Medulla oblongata (tissue), 1 donor: ENCODE measurements around the gene HOXC5.

ENCODE experiments used
- DNase-seq: peaks from one replicate; pipeline ENCODE4 v3.0.0-alpha.2; 2015; ENCODE audit errors: extremely low spot score

HOXC5 gene

DNA sequence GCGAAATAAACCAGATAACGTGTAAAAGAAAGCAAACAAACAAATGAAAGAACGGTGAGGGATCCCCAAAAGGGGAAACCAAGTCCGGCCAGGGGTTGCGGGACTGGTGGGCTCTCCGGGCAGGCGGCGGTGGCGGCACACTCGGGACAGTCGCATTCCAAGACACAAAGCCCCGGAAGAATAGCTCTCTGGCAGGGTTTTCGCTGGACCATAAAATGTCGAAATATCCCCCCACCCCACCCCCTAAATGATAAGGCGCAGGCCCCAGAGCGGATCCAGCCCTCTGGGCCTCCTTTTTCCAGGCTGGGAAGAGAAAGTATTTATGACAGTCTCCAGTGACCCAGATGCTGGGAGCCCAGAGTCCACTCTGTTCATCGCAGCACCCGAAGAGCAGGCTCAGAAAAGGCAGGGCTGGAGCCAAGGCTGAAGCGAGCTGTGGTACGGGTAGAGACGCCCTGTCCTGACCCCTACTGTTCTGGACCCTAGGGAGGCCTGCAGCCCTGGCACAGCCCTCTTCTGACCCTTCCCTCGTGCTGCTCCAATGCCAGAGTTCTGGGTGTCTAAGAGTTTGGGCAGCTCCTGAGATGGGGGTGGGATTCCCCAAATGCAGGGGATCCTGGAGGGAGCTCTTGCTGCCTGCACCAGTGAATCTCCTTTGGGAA, 26.2 kb upstream of the HOXC5 start:
- DNase-seq = no peak

DNA sequence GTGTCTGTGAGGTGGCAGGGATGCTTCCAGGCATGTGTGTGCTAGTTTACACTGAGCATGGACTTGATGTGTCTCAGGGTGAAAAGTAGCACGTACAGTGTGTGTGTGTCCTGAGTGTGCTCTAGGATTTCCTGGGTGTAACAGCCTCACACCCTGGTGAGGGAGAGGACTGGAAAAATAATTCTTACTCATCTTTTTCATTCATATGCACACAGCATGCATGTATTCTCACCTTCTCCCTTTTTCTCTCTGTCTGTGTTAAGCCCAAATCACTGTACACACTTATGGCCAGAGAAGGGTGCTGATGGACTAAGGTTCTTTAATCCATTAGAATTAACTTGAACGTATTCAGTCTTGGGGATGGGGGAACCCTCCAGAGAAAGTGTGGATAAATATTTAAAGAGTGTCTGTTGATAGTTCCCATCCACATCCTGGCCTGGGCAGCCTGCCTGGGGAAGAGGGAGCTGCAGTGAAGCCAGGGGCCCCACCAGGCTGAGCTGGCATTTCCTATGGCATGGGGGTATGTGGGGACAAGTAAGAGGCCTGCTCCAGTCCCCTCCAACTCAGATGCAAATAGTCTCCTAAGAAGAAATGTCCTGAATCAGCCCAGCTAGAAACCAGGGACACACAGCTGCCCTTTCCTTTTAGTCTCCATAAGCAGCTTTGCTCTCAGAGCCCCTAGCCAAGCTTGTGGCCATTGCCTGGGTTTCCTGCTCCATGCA, 25.2 kb upstream of the HOXC5 start:
- no peak for DNase-seq

DNA sequence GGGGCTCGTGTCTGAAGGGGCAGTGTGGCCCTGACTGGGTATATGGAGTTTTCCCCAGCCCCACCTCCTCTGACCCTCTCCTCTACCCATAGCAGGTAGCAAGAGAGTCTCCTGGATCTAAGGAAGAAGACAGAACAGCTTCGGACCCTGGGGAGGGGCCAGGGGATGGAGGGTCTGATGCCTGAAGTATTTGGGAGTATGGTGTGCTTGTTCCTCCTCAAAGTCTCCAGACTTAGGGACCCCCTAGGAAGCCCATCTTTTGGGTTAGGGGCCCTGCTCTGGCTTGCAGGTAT, 24.6 kb upstream of the HOXC5 start:
- DNase-seq = no peak

DNA sequence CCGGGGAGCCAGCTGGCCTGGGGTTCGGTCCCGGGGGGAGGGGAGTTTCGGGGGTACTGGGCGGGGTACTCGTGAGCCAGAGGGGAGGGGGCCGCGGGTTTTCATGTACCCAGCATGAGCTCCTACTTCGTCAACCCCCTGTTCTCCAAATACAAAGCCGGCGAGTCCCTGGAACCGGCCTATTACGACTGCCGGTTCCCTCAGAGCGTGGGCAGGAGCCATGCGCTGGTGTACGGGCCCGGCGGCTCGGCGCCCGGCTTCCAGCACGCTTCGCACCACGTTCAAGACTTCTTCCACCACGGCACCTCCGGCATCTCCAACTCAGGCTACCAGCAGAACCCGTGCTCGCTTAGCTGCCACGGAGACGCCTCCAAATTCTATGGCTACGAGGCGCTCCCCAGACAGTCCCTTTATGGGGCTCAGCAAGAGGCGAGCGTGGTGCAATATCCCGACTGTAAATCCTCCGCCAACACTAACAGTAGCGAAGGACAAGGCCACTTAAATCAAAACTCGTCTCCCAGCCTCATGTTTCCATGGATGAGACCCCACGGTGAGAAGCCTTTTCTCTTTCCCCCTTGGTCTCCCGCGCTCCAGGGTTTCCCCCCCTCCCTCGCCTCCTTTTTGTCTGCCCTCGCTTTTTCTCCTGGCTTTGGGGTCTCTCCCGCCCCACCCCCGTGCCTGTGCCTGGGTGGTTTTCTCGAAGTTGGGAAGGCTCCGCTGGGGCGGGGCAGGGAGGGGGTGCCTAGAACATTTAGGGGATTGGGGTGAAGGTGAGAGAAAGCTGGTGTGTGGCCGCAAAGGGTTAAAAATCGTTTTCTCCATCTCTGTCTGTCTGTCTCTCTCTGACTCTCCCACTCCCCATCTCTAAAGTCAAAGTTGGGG, 23.4 kb upstream of the HOXC5 start:
- no peak for DNase-seq

DNA sequence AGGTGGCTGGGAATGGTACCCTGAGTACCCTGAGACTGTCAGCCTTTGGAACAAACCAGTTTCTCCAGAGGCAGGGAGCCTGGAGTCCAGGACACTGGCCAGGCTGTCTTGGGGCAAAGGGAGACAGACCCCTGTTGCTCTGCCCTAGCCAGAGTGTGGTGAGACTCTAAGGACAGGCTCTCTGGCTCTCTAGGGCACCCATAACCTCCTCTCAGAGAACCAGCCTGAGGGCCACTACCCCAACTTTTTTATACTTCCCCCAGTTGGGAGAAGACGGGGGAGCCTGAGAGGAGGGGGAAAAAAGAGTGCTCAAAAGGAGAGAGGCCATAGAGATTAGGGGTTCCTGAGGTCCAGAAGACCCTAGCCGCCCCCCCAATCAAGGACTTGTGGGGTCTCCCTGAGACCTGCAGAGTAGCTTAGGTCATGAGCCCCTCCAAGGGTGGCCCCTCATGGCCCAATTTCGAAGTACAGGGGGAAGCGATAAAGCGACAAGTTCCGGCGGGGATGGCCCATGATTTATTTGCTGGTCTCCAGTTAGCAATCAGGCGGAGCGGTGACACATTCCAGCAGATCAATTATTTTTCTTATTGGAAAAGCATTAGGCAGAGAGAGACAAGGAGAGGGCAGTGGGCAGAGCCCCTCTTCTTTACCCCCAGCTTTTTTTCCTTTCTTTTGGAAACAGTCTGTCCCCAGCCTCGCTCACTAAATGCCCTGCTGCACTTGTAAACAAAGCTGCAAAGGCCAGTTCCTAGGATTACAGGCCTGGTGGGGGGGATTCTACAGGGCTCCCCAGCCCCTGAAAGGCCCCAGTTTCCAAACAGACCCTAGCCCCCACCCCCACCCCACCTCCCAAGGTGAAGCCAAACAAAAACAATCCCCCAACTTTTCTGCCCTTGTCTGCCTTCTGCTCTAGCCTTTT, 22.5 kb upstream of the HOXC5 start:
- DNase-seq = no peak

DNA sequence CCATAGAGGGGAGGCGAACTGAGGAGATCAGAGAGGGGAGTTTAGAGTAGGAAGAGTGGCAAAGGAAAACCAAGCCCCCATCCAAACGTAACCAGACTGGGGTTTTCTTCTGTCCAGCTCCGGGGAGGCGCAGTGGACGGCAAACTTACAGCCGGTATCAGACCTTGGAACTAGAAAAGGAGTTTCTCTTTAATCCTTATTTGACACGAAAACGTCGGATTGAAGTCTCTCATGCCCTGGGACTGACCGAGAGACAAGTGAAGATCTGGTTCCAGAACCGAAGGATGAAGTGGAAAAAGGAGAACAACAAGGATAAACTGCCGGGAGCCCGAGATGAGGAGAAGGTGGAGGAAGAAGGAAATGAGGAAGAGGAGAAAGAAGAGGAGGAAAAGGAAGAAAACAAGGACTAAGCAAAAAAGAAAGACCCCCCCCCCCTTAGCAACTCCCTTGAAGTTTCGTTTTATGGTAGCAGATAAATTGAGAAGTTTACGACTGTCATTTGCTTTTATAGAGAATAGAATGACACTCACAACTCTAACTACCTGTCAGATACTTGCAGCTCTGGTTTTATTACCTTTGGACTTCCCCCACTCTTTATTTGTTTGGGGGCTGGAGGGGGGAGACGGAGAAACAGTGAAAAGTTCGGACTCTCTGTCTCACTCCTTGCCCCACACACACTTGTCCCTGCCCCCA, 21.7 kb upstream of the HOXC5 start:
- DNase-seq = no peak

DNA sequence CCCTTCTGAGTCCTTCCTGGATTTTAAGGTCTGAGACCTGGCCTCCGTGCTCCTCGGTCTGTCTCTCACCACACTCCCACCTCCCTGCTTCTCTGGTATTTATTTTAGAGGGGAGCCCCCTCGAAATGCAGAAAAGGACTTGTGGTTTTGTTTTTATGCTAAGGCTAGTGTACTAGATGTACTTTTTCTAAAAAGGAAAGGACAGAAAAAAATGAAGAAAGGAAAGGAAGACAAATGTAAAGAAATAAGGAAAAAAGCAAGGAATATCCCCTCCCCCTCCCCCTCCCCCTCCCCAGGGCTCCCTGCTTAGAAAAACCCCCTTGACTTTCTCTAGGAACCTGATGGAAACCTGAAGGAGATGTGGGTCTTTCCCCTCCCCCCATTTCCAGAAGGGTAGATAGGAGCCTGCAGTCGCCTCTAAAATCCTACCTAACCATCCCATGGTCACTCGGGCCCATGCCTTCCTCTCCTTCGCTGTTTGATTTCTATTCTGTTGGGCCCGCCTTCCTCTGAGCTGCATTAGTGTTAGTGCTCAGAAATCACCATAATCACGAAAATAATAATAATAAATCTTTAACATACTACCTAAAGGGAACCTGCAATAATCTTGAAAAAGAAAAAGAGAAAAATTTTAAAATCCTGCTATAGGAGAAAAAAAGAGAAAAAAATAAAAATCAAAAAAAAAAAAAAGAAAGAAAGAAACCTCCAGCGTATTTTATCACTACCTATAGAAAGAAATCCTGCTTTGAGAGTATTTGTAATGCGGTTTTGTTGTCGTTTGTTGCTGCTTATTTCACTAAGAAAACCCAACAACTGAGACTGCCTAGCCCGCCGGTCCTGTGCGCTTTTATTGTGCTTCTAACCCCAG, 21.0 kb upstream of the HOXC5 start:
- DNase-seq = no peak

DNA sequence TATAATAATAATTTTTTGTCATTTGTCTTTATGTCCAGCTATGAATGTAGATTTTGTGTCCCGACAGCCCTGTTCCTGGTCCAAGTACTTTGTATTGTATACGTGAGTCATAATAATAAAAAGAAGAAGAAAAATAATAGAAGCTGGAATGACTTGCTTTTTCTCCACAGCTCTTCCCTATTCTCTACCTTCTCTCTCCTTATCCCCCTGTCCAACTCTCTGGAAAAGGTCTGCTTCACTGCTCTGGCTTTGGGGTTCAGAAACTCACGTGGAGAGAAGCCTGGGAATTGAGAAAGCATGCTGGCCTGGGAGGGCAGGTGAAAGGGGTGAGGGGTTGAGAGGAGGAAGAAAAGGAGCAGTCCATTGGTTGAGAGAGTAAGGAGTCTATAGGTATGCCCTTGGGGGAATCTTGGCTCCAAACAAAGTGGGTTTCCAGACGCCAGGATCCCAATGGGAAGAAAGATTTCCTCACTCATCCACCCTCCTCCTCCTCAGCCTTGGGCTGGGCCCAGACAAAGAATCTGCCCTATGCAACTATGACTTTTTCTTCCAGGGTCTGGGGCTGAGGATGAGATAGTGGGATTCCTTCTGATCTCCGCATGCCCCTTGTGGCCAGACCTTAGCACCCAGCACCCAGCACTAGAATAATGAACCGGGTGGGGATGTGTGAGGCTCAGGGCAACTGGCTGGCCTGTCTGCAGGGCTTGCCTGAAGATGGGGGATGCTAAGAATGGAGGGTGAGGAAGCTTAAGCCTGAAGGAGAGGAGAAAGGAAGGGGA, 20.0 kb upstream of the HOXC5 start:
- no peak for DNase-seq

DNA sequence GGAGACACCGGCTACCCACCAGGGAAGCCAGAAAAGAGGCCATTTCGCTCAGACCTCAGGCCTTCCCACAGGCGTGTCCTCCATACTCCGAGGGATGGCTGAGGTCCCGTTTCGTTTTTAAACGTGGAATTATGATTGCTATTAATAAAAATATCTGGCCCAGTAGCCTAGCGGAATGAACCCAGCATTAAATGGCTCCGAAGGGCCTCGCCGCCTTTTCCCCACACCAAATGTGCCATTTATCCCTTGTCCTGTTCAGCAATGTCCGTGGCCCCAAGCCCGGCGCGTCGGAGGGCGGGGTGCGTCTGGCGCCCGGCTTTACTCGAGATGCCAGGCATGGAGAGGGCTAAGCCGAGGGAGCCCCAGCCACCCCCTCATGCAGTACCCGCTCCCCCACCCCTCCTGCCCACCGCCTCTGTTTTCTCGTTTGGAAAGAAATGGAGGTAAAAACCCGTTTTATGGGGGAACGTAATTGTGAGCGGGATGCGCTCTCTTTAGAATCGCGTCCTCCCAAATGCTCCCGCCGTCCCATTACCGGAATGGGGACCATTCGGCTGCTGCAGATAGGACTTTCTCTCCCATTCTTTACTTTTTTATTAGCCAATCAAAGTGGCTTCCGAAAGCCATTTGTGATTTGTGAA, 18.4 kb upstream of the HOXC5 start:
- DNase-seq = no peak

DNA sequence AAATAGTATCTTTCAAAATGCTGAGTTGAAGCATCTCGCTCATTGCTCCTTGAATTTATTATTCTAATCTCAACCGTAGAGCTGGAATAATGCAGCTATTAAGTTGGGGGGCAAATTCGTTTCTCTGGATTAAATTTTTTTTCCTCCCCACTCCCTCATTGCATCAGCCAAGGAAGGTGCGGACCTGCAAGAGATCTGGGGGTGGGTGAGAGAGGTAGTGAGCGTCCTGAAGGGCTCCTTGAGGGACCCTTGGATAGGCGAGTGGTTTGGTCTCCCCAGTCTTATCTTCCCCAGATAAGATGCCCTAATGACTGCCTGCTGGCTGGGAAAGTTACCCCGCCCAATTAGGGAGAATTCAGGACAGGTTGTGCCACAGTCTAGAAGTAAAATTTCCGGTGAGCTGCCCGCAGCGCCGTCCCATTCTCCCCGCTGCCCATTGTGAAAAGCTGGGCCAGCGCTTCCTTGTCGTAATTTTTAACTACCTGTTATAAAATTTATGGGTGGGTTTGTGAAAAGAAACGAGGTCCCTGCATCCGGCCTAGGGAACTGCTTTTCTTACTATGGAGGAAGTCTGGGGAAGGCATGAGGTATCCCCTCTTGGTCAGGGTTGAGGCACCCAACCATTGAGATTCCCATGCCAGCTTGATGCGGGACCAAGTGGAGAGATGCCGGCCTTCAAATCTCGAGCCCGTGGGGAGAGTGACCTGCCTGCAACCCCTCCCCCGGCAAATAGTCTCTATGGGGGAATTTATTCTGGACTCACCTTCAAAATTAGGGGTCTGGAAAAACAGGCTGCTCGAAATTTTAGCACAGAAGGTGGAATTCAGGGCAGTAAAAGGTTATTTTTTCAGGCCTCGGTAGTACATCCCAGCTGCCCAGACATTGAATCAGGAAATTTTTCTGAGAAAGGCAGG, 17.6 kb upstream of the HOXC5 start:
- DNase-seq = no peak

DNA sequence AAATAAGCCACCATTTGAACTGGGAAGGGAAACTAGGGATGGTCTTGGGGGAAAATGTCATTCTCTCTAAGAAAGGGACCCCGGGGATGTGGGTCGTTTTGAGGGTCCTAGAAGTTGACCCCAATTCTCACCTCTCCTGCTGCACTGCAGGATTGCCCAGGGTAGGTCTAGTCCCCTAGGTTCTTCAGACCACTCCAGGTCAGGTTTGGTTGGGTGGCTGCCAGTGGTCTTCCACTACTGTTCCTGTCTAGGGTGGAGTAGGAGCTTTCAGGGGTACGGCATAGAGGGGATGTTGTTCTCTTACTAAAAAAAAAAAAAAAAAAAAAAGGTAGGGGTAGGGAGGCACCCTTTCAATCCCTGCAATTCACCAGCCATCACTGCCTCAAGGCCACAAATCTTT, 16.8 kb upstream of the HOXC5 start:
- no peak for DNase-seq

DNA sequence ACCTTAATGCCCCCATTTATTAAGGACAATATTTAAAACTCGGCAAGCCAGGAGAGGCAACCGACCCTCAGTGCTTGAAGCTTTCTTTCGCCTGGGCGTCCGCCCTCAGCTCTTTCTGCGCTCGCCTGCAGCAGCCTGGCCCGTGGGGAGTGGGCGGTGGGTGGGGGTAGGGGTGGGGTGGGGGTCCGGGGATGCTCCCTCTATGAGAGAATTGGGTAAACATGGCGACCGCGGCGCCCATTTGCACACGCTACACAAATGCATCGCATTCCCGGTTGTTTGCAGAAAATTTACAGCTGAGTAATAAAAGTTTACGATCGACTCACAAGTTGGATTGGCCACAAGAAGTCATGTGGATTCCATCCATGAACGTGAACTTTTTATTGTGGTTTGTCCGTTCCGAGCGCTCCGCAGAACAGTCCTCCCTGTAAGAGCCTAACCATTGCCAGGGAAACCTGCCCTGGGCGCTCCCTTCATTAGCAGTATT, 16.3 kb upstream of the HOXC5 start:
- no peak for DNase-seq

DNA sequence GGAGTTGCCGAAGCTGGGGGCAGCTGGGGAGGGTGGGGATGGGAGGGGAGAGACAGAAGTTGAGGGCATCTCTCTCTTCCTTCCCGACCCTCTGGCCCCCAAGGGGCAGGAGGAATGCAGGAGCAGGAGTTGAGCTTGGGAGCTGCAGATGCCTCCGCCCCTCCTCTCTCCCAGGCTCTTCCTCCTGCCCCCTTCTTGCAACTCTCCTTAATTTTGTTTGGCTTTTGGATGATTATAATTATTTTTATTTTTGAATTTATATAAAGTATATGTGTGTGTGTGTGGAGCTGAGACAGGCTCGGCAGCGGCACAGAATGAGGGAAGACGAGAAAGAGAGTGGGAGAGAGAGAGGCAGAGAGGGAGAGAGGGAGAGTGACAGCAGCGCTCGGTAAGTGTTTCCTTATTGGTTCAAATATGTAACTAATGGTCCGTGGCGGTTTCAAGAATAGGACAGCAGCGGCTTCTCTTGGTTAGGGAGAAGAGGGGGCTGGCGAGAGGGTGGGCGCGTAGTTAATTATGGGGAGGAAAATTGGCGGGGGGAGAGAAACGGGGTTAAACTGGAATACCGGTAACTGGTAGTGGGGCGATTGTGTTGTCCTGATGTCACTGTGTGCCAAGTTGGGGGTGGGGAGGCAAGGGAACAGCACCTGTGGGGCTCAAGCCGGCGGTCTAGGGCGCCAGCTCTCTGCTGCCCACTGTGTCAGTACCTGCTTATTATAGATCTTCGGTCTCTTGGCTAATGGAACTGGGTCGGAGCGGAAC, 15.6 kb upstream of the HOXC5 start:
- DNase-seq = no peak

DNA sequence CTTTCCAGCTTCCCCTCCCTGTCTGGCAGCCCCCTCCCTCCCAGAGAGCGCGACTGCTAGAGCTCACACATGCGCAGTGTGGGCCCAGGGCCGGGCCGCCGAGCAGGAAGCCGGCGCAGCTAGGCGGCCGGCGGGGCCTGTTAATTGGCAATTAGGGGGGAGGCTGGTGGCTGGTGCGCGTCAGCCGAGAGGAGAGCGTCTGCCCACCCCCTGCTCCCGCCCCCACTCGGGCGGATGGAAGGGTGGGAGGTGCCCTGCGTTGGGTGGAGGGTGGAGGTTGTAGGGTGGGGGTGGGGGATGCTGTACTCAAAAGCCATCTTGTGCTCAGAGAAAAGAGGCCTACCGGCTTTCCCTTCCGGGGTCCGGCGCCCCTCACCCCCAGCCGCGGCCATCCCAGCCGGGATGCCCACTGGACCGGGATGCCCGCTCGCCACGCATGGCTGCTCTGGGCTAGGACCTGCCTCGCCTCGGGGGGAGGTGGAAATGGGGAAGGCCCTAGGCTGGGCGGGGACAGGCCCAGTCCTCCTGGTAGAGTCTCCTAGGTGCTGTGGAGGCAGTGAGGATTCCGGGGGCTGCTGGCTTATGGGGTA, 14.9 kb upstream of the HOXC5 start:
- peak; percentile 88 for DNase-seq

DNA sequence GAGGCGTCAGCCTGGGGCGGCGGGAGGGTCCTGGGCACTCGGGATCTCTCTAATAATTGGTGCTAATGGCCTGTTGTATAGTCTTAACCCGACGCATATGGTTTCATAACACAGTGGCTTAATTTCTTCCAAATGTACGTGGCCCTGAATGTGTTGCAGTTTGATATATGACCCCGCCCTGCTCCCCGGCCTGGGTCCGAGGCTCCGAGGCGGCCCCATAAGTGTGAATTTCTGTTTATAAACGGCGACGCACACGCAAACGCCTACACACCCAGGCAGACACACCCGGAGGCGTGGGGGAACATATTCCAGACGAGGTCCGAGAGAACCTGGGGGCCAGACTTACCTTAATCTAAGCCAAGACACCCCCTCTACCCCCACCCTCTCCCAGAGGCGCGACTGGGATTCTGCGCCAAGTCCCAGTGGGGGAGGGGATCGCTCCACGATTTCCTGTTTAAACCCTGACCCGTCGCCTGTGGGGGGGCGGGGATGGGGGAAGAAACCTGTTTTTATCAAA, 14.3 kb upstream of the HOXC5 start:
- no peak for DNase-seq

DNA sequence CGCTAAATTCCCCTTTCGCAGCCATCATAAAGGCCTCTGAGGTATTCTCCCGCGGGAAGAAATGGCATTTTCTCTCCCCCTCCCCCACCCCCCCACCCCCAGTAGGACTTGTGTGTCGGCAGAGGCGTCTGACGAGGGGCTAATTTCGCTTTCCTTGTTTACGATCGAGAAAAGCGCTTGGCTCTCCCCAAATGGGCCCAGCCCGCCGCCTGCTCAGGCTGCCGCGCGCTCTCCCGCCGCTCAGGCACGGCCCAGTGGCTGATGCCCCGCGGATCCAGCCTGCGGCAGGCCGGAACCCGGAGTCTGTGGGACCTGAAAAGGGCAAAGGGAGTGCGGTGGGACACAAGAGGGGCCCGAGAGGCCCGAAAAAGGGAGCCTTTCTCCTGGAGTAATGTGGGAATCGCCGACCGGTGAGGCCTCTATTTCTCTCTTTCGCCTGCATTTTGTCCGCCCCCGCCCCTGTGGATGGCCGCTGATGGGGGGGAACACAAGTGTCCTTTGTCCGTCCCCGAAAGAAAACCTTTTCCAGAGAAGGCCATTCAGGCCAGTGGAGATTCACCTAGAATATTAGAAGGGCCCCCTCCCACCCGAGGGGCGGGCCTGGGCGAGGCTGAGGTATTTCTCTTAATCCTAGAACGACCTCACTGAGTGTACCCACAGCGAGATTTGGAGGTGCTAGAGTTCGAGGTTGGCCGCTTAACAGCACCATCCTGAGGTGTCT, 13.6 kb upstream of the HOXC5 start:
- no peak for DNase-seq
